Uterus (tissue), 4 donors: ENCODE measurements around the gene PCDHA3. TPM values are rescaled to one million over a fixed set of nuclear protein-coding genes. Genes with fewer than 3 reads are reported as not detected.
A peak's percentile ranks its signal among the peaks of the same experiment; 100 is the strongest.
"Not testable (repeated sequence)": the region's sequence is repeated elsewhere in the genome, so short reads cannot be mapped to it uniquely, and the experiment has no call there.

Experiments used
- DNase-seq, 2 donors: peaks; one replicate each; pipeline ENCODE4 v3.0.0-alpha.2; 2019 to 2020
- H3K27ac ChIP-seq, 2 donors: fragments of 200-600 bp; sonication (generic); 1 replicate in 1 of 2; 2 replicates in 1 of 2; pipeline ENCODE4 v1.5.1; 2016 to 2018
- H3K27me3 ChIP-seq, 2 donors: fragments of 200-600 bp; sonication (generic); one replicate each; pipeline ENCODE4 v1.5.1; 2018 to 2019; ENCODE audit warnings: control low read depth in 1 of 2
- H3K36me3 ChIP-seq, 2 donors: fragments of 200-600 bp; sonication (generic); one replicate each; pipeline ENCODE4 v1.5.1; 2019; ENCODE audit warnings: control low read depth in 1 of 2
- H3K4me1 ChIP-seq, 2 donors: fragments of 200-600 bp; sonication (generic); one replicate each; pipeline ENCODE4 v1.5.1; 2018 to 2019; ENCODE audit warnings: control low read depth in 1 of 2
- H3K4me3 ChIP-seq, 2 donors: fragments of 200-600 bp; sonication (generic); 1 replicate in 1 of 2; 2 replicates in 1 of 2; pipeline ENCODE4 v1.5.1; 2018 to 2019; ENCODE audit warnings: mild to moderate bottlenecking in 1 of 2
- H3K9me3 ChIP-seq, 2 donors: fragments of 200-600 bp; sonication (generic); one replicate each; pipeline ENCODE4 v1.5.1; 2019; ENCODE audit warnings: control low read depth in 1 of 2
- CTCF ChIP-seq, 4 experiments: fragments of 200-600 bp in 2 of 4; fragments of 450-650 bp in 2 of 4; sonication (generic) in 2 of 4; IDR thresholded peaks; one replicate each; pipeline ENCODE4 v1.5.1; 2016 to 2019; ENCODE audit warnings: antibody characterized with exemption in 4 of 4, mild to moderate bottlenecking in 2 of 4, moderate library complexity in 1 of 4
- POLR2A ChIP-seq, 2 donors: fragments of 450-650 bp; IDR thresholded peaks; one replicate each; pipeline ENCODE4 v1.6.1; 2016; ENCODE audit warnings: antibody characterized with exemption in 2 of 2, mild to moderate bottlenecking in 1 of 2, moderate library complexity in 1 of 2
- intact Hi-C: fragments of 100-400 bp; cut with DNase I; formaldehyde crosslinking; loops from one replicate; pipeline ENCODE4 v1.15.1; 2023; ENCODE audit warnings: low total_unique reads
- total RNA-seq, 4 donors: library from RNA; depleted of rRNA in 3 of 4; stranded (reverse); fragments of >200 nt in 3 of 4; gene quantifications; one replicate each; pipeline versions ENCODE4 v1.1.0 to v1.2.4, GENCODE V29; 2014 to 2023
- donor health status: DM: yes; HTN: yes; CAD: no.

PCDHA3 gene
- total RNA-seq, 4 donors from 2014 or later = 1.6 to 2.4 (median 1.8) TPM; not detected in 1

GRCh38 chr5:140835622-140836510 lies 35.0 kb downstream of the PCDHA3 start:
- DNase-seq = no peak
- Histone ChIP-seq H3K36me3 (no peaks in the 10 kb centered on the region), H3K4me1 (no peaks in the 10 kb centered on the region), H3K27ac (no peak overlapping the region), H3K9me3 (peaks cover 0 to 9% of the 10 kb centered on the region in 2 donors), H3K4me3 (no peak overlapping the region), H3K27me3 (peaks cover 0 to 3% of the 10 kb centered on the region in 2 donors)
- intact Hi-C loops = no loop called here
- TF ChIP-seq POLR2A (IDR thresholded peaks at IDR 0.05) = no peak
- no peak for TF ChIP-seq CTCF (IDR thresholded peaks at IDR 0.05)

- H3K36me3 ChIP-seq = no peaks in the 10 kb centered on the region
- H3K9me3 ChIP-seq = peaks cover 0 to 6% of the 10 kb centered on the region in 2 donors
- intact Hi-C loops = no loop called here
- peak in 1 of 2 donors; percentile 15 for DNase-seq
- TF ChIP-seq CTCF (IDR thresholded peaks at IDR 0.05) (peak in 1 of 4 experiments; percentile 9), POLR2A (IDR thresholded peaks at IDR 0.05) (no peak)
- no peak within 1 kb of the TSS for H3K27ac ChIP-seq
- no peaks in the 10 kb centered on the region for H3K4me1 ChIP-seq
- no peak within 1 kb of the TSS for H3K4me3 ChIP-seq
- H3K27me3 ChIP-seq = peaks cover 0 to 3% of the 10 kb centered on the region in 2 donors
Measured at GRCh38 chr5:140840978-140841962, 40.4 kb downstream of the PCDHA3 start, which contains the start of gene PCDHA8. Gene PCDHA8 (plus strand): TSS chr5:140841187. CDS start chr5:140841322, 135 bp downstream.

GRCh38 chr5:140842798-140843733 lies 42.2 kb downstream of the PCDHA3 start:
- no peak for DNase-seq
- Histone ChIP-seq H3K4me3 (no peak overlapping the region), H3K36me3 (no peaks in the 10 kb centered on the region), H3K27ac (no peak overlapping the region), H3K4me1 (no peaks in the 10 kb centered on the region), H3K27me3 (no peaks in the 10 kb centered on the region), H3K9me3 (peaks cover 0 to 6% of the 10 kb centered on the region in 2 donors)
- intact Hi-C loops = no loop called here
- TF ChIP-seq CTCF (IDR thresholded peaks at IDR 0.05) (no peak), POLR2A (IDR thresholded peaks at IDR 0.05) (no peak)

- H3K4me1 ChIP-seq, H3K4me3 ChIP-seq, DNase-seq, H3K27me3 ChIP-seq, H3K9me3 ChIP-seq, intact Hi-C loops, H3K27ac ChIP-seq, H3K36me3 ChIP-seq: not testable (repeated sequence)
Measured at GRCh38 chr5:140848139-140849102, 47.6 kb downstream of the PCDHA3 start, which contains the start of gene PCDHA9. Gene PCDHA9 (plus strand): TSS chr5:140848382. CDS start chr5:140848496, 114 bp downstream.

- H3K27me3 ChIP-seq, DNase-seq, H3K9me3 ChIP-seq, H3K27ac ChIP-seq, H3K4me3 ChIP-seq, intact Hi-C loops, H3K36me3 ChIP-seq, H3K4me1 ChIP-seq: not testable (repeated sequence)
Measured at GRCh38 chr5:140849831-140850634, 49.2 kb downstream of the PCDHA3 start.
